Osteocyte (in vitro differentiated cells): ENCODE data around the gene STAU1. TPM values are rescaled to one million over a fixed set of nuclear protein-coding genes. Genes with fewer than 3 reads are reported as not detected.

Experiments used
- DNase-seq: peaks from one replicate; pipeline ENCODE4 v3.0.0; 2021; ENCODE audit warnings: mixed read lengths; ENCODE audit not compliant: unreplicated experiment; ENCODE audit errors: extremely low spot score
- H3K27ac Mint-ChIP-seq: one replicate; pipeline ENCODE4 v1.8.0; 2021; ENCODE audit warnings: mild to moderate bottlenecking, mixed read lengths; ENCODE audit not compliant: unreplicated experiment
- H3K27me3 Mint-ChIP-seq: one replicate; pipeline ENCODE4 v1.8.0; 2021; ENCODE audit warnings: mixed read lengths; ENCODE audit not compliant: unreplicated experiment
- H3K36me3 Mint-ChIP-seq: one replicate; pipeline ENCODE4 v1.8.0; 2021; ENCODE audit warnings: mixed read lengths; ENCODE audit not compliant: unreplicated experiment
- H3K4me1 Mint-ChIP-seq: one replicate; pipeline ENCODE4 v1.8.0; 2021; ENCODE audit warnings: mixed read lengths; ENCODE audit not compliant: unreplicated experiment
- H3K4me3 Mint-ChIP-seq: one replicate; pipeline ENCODE4 v1.8.0; 2021; ENCODE audit warnings: mild to moderate bottlenecking, moderate library complexity, mixed read lengths; ENCODE audit not compliant: unreplicated experiment
- H3K9me3 Mint-ChIP-seq: one replicate; pipeline ENCODE4 v1.8.0; 2021; ENCODE audit warnings: mixed read lengths; ENCODE audit not compliant: unreplicated experiment
- total RNA-seq: library from RNA; stranded (reverse); gene quantifications from 2 replicates; pipeline ENCODE4 v1.2.1, GENCODE V29; 2021
- TF ChIP-seq, protein P1 (sequence below): fragments of 200-600 bp; sonication (generic); IDR thresholded peaks from 2 replicates; pipeline ENCODE4 v1.5.0; 2021; ENCODE audit warnings: antibody characterized with exemption, mild to moderate bottlenecking, moderate library complexity

STAU1 gene
- total RNA-seq, 1 donor from 2014 or later = 83.1 TPM

DNA sequence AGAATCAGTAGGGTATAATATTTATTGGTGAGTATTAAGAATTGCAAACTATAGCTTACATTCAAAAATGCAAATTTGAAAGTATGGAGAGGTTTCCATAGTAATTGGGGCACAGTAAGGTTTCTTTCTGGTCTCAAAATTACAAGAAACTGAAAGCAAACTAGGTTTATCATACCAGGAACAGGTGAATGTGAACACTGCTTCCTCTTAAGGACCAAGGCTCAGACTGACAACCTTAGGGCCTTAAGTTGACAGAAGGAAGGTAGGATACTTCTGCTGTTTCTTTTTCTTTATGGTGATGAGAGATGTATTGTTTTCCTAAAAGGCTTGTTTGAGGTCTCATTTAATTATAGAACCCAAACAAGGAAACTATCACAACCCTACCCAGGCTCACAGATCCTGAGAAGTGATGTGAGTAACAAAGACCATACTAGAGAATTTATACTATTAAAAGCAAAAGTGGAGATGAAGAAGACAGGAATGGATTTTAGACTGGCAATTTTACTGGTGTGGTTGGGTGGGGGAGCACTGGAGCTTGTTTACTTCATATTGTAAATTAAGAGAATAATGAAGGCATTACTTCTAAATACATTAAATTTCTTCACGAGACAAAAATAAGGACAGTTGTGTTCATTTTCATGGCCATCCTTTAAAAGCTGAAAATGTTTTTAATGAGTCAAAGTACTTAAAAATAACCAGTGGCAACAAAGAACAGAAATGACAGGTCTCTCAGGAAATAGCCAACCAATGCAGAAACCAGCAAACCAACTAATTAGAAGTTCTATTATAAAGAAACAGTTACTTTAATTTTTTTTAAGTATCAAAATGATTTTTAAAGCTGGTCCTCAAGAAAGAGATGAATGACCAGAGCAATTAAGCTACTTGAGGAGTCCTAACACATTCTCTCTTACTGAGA is 21.3 kb downstream of the STAU1 start:
- TF ChIP-seq, protein P1, sequence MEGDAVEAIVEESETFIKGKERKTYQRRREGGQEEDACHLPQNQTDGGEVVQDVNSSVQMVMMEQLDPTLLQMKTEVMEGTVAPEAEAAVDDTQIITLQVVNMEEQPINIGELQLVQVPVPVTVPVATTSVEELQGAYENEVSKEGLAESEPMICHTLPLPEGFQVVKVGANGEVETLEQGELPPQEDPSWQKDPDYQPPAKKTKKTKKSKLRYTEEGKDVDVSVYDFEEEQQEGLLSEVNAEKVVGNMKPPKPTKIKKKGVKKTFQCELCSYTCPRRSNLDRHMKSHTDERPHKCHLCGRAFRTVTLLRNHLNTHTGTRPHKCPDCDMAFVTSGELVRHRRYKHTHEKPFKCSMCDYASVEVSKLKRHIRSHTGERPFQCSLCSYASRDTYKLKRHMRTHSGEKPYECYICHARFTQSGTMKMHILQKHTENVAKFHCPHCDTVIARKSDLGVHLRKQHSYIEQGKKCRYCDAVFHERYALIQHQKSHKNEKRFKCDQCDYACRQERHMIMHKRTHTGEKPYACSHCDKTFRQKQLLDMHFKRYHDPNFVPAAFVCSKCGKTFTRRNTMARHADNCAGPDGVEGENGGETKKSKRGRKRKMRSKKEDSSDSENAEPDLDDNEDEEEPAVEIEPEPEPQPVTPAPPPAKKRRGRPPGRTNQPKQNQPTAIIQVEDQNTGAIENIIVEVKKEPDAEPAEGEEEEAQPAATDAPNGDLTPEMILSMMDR = no peak
- H3K27ac Mint-ChIP-seq = no peak overlapping the region
- no peak overlapping the region for H3K4me3 Mint-ChIP-seq
- H3K4me1 Mint-ChIP-seq = peaks cover 21% of the 10 kb centered on the region
- H3K36me3 Mint-ChIP-seq = peaks cover 8% of the 10 kb centered on the region
- no peaks in the 10 kb centered on the region for H3K27me3 Mint-ChIP-seq
- no peaks in the 10 kb centered on the region for H3K9me3 Mint-ChIP-seq
- no peak for DNase-seq

DNA sequence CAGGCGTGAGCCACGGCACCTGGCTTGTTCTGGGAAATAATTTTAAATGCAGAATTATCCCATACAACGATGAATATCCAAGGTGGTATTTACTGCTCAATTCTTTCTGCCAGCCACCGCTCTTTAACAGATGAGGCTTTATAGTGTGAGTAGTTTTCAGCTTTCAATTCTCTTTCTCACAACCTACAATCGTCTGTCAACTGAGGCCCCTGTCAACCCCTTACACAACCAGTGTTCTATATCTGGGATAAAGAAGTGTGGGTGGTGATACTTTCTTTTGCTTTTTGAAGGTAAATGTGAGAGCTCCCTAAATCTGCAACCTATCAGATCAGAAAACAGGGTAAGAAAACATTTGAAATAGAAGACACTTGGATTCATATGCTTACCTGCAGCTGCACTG is 22.5 kb downstream of the STAU1 start:
- no peak for DNase-seq
- Mint-ChIP-seq H3K27me3 (no peaks in the 10 kb centered on the region), H3K4me1 (peaks cover 21% of the 10 kb centered on the region), H3K36me3 (peaks cover 2% of the 10 kb centered on the region), H3K27ac (no peak overlapping the region), H3K9me3 (no peaks in the 10 kb centered on the region), H3K4me3 (no peak overlapping the region)
- TF ChIP-seq, protein P1 = no peak

DNA sequence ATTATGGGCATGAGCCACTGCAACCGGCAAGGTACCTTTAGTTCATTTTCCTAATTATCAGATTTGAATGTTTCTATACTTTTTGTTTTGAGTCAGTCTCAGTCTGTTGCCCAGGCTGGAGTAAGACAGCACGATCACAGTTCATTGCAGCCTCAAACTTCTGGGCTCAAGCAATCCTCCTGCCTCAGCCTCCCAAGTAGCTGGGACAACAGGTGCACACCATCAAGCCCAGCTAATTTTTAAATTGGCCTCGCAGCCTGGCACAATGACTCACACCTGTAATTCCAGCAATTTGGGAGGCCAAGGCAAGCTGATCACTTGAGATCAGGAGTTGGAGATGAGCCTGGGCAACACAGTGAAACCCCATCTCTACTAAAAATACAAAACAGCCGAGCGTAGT is 24.4 kb downstream of the STAU1 start:
- Mint-ChIP-seq H3K4me1 (peaks cover 18% of the 10 kb centered on the region), H3K36me3 (peaks cover 3% of the 10 kb centered on the region), H3K27me3 (no peaks in the 10 kb centered on the region), H3K9me3 (no peaks in the 10 kb centered on the region), H3K27ac (no peak overlapping the region), H3K4me3 (no peak overlapping the region)
- no peak for DNase-seq
- TF ChIP-seq, protein P1 = no peak

DNA sequence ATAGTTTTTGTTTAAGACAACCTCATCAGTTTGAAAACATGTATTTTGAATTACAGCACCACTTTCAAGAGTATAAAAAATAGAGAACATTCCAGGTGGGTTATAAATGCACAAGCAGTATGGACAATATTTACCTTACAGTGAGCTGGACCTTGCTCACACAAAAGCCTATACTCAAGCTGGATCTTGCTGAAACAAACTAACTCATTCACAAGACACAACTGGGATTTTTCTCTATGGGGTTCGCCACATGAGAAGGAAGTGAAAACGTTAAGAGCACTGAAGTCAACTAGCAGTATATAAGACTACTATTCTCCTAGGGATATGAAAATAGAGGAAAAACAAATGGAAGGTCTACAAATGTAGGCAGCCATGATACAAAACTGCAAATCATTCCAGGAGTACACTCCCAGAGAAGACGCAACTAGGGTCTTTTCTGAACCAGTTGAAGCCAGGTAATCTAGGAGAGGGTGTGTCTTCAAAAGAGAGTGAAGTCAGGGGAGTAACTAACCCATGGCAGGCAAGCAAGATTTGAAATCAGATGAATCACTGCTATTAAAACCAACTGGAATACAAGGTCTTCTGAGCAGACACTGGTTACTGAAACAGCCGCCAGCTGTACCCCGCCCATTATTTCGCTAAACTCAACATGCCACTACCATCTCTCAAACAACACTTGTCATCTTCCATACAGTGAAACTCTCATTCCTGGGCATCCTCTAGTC is 26.5 kb downstream of the STAU1 start:
- Mint-ChIP-seq H3K4me1 (no peaks in the 10 kb centered on the region), H3K27me3 (no peaks in the 10 kb centered on the region), H3K9me3 (no peaks in the 10 kb centered on the region), H3K27ac (no peak overlapping the region), H3K4me3 (no peak overlapping the region), H3K36me3 (peaks cover 5% of the 10 kb centered on the region)
- DNase-seq = no peak
- TF ChIP-seq, protein P1 = no peak
